Spleen (tissue), 11 donors: Measurements from ENCODE around the gene CDC42EP3. TPM values are rescaled to one million over a fixed set of nuclear protein-coding genes. Genes with fewer than 3 reads are reported as not detected.
A peak's percentile ranks its signal among the peaks of the same experiment; 100 is the strongest.

ENCODE experiments used
- DNase-seq: peaks from one replicate; pipeline ENCODE4 v3.0.0-alpha.2; 2020
- H3K27ac ChIP-seq, 8 donors: fragments of 200-600 bp; sonication (generic) in 7 of 8; 1 replicate in 4 of 8; 2 replicates in 4 of 8; pipeline versions ENCODE4 v1.5.0 to v1.8.0; 2016 to 2021; ENCODE audit warnings: inconsistent platforms in 4 of 8, mild to moderate bottlenecking in 4 of 8, moderate library complexity in 1 of 8
- H3K27me3 ChIP-seq, 7 donors: fragments of 200-600 bp; sonication (generic) in 6 of 7; replicated peaks in 1 of 7; 1 replicate in 4 of 7; 2 replicates in 3 of 7; pipeline versions ENCODE4 v1.5.0 to v1.8.0; 2016 to 2021; ENCODE audit warnings: inconsistent platforms in 3 of 7, mild to moderate bottlenecking in 1 of 7
- H3K36me3 ChIP-seq, 6 donors: fragments of 200-600 bp; sonication (generic) in 5 of 6; 1 replicate in 4 of 6; 2 replicates in 2 of 6; pipeline versions ENCODE4 v1.5.0 to v1.8.0; 2016 to 2021; ENCODE audit warnings: inconsistent platforms in 2 of 6
- H3K4me1 ChIP-seq, 6 donors: fragments of 200-600 bp; sonication (generic) in 5 of 6; 1 replicate in 3 of 6; 2 replicates in 3 of 6; pipeline versions ENCODE4 v1.5.0 to v1.8.0; 2016 to 2021; ENCODE audit warnings: inconsistent platforms in 3 of 6
- H3K4me3 ChIP-seq, 8 donors: fragments of 200-600 bp; sonication (generic) in 7 of 8; 1 replicate in 4 of 8; 2 replicates in 4 of 8; pipeline versions ENCODE4 v1.5.0 to v1.8.0; 2016 to 2021; ENCODE audit warnings: inconsistent platforms in 4 of 8, mild to moderate bottlenecking in 4 of 8, moderate library complexity in 2 of 8
- H3K9me3 ChIP-seq, 8 donors: fragments of 200-600 bp; sonication (generic) in 7 of 8; 1 replicate in 4 of 8; 2 replicates in 4 of 8; pipeline versions ENCODE4 v1.5.0 to v1.8.0; 2016 to 2021; ENCODE audit warnings: inconsistent platforms in 4 of 8
- POLR2A ChIP-seq, 3 donors: fragments of 450-650 bp; IDR thresholded peaks; one replicate each; pipeline ENCODE4 v1.5.1; 2017; ENCODE audit warnings: antibody characterized with exemption in 3 of 3, mild to moderate bottlenecking in 1 of 3
- POLR2AphosphoS5 ChIP-seq, 3 donors: sonication (generic); formaldehyde crosslinking; IDR thresholded peaks; one replicate each; pipeline ENCODE4 v1.5.1; 2017; ENCODE audit warnings: antibody characterized with exemption in 3 of 3
- WGBS, 5 donors: extraction: QIAGEN DNeasy Blood & Tissue Kit in 3 of 5; methylation state at CpG; one replicate each; pipeline versions ENCODE4 v1.1.5 to v1.1.7; 2013 to 2018; 5-methylcytosine and 5-hydroxymethylcytosine counted together
- intact Hi-C: fragments of 100-400 bp; cut with DNase I; formaldehyde crosslinking; loops from one replicate; pipeline ENCODE4 v1.15.0; 2023; ENCODE audit warnings: low total_unique reads
- polyA plus RNA-seq, 3 donors: library from polyadenylated mRNA; stranded (reverse); fragments of 200-250 nt; gene quantifications; one replicate each; pipeline ENCODE4 v1.2.1, GENCODE V29; 2013
- total RNA-seq, 7 donors: library from RNA; depleted of rRNA in 3 of 7; stranded (reverse); fragments of >200 nt in 3 of 7; fragmentation: NEBNext Ultra II Directional in 4 of 7; extraction: Animal tissue kit (Norgen Biotek cat#: 25700) in 4 of 7; gene quantifications; one replicate each; pipeline versions ENCODE4 v1.1.0 to v1.2.1, GENCODE V29; 2016 to 2021
- TF ChIP-seq, protein P1 (sequence below), 11 experiments: fragments of 200-600 bp in 7 of 11; fragments of 450-650 bp in 4 of 11; sonication (generic) in 4 of 11; IDR thresholded peaks in 8 of 11; conservative IDR thresholded peaks in 3 of 11; 1 replicate in 7 of 11; 2 replicates in 4 of 11; pipeline versions ENCODE4 v1.4.0 to v1.8.0; 2016 to 2021; ENCODE audit warnings: antibody characterized with exemption in 11 of 11, inconsistent platforms in 4 of 11, mild to moderate bottlenecking in 1 of 11
- donor health status: healthy with polysubstance abuse.
- donor health status: DM: no; HTN: no; CAD: no; lungs with moderate emphysema.
- donor health status: DM: no; HTN: no; CAD: no.
- donor health status: Bipolar disorder and iron deficiency.
- donor health status: healthy.
- donor health status: DM: no; HTN: no; CAD: no.
- donor health status: DM: yes; HTN: yes; CAD: no.

CDC42EP3 gene
- total and polyA plus RNA-seq, 10 donors, result 9.5 to 57.2 (median 41.2) TPM

DNA sequence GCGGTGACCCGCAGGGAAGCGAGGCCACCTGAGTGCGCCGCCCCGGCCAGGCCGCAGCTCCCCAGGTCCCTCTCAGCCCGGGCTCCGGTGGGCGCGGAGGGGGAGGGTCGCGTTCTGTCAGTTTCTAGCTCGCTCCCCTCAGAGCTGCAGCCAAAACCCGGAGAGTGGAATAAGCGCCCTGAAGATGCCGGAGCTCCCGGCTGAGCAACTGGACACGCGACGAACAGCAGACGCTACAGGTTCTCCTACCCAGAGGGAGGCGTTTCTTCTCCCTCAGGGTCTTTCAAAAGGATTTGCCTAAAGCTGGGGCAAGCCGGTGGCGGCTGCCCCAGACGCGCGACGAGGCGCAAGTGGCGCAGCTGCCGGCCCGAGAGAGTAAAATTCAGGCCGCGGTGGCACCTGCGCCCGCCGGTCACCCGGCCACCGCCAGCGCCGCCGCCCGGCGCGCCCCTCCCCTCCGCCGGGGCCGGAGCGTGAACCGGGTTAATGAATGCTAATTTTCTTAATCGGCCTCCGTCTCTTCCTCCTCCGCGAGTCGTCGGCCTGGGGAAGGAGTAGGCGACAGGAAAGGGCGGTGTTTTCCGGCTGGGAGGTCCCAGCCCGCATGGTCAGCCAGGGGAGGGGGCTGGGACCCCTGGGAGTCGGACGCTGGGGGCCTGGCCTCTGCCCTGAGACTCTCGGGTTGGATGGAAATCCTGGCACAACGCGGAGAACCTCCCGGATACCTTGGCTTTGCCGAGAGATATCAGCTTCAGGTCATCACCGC is 845 bp upstream of the CDC42EP3 start:
- peak; percentile 92 for DNase-seq
- TF ChIP-seq POLR2AphosphoS5 (IDR thresholded peaks at IDR 0.05) (peak in 2 of 3 donors; percentile 59 to 67), POLR2A (IDR thresholded peaks at IDR 0.05) (no peak)
- TF ChIP-seq, protein P1, sequence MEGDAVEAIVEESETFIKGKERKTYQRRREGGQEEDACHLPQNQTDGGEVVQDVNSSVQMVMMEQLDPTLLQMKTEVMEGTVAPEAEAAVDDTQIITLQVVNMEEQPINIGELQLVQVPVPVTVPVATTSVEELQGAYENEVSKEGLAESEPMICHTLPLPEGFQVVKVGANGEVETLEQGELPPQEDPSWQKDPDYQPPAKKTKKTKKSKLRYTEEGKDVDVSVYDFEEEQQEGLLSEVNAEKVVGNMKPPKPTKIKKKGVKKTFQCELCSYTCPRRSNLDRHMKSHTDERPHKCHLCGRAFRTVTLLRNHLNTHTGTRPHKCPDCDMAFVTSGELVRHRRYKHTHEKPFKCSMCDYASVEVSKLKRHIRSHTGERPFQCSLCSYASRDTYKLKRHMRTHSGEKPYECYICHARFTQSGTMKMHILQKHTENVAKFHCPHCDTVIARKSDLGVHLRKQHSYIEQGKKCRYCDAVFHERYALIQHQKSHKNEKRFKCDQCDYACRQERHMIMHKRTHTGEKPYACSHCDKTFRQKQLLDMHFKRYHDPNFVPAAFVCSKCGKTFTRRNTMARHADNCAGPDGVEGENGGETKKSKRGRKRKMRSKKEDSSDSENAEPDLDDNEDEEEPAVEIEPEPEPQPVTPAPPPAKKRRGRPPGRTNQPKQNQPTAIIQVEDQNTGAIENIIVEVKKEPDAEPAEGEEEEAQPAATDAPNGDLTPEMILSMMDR (IDR thresholded peaks at IDR 0.05 in 8 of 11, conservative IDR thresholded peaks at IDR 0.05 in 3 of 11), result no peak
- intact Hi-C loops, result no loop called here
- Histone ChIP-seq H3K4me3 (peak overlapping the region; percentile 82 to 95 (median 90)), H3K27me3 (no peaks in the 10 kb centered on the region), H3K36me3 (peaks cover 0 to 3% (median 0%) of the 10 kb centered on the region in 6 donors), H3K4me1 (peaks cover 12 to 73% (median 49%) of the 10 kb centered on the region in 6 donors), H3K9me3 (no peaks in the 10 kb centered on the region), H3K27ac (peak overlapping the region; percentile 86 to 97 (median 94))
- WGBS, 5 donors, result 0 to 1% (median 1%) methylated on average over 29 to 69 of the region's 69 CpGs

- Histone ChIP-seq H3K27me3 (no peaks in the 10 kb centered on the region), H3K4me1 (peaks cover 12 to 78% (median 54%) of the 10 kb centered on the region in 6 donors), H3K4me3 (peak overlapping the region; percentile 82 to 95 (median 90)), H3K27ac (peak overlapping the region; percentile 86 to 97 (median 94)), H3K9me3 (no peaks in the 10 kb centered on the region), H3K36me3 (peaks cover 0 to 7% (median 2%) of the 10 kb centered on the region in 6 donors)
- intact Hi-C loops, result no loop called here
- 0% methylated on average over 17 to 29 of the region's 29 CpGs for WGBS, 5 donors
- TF ChIP-seq POLR2A (IDR thresholded peaks at IDR 0.05) (no peak), POLR2AphosphoS5 (IDR thresholded peaks at IDR 0.05) (no peak)
- TF ChIP-seq, protein P1 (IDR thresholded peaks at IDR 0.05 in 8 of 11, conservative IDR thresholded peaks at IDR 0.05 in 3 of 11), result no peak
- no peak for DNase-seq
Observed at GRCh38 chr2:37671816-37672103, 318 bp upstream of the CDC42EP3 start.

DNA sequence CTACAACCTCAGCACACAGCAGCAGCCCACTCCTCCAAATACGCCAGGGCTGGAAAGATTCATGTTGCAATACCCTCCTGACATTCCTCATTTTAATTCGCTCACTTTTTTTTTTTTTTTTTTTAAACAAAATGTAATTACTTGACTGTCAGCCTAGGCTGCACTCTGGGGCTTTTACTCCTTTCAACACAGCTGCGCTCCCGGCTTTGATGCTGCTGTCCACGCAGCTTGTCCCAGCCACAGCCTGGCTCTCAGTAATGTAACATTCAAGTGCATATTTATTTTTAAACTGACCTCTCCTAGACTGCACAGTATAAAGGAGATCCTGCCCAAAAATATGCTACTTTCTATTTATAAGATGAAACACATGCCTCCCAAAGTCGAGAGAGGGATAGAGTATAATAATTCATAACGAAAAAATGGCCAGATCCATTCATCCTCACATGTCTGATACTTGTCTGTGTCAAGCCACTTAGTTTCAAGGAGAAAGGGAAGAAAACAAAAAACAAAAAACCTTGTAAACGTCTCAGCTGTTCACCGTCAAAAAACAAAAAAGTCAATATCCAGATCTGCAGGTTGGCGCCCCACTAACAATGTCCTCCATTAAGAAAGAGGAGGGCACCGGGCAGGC is 949 bp downstream of the CDC42EP3 start:
- Histone ChIP-seq H3K4me3 (peak overlapping the region; percentile 82 to 95 (median 90)), H3K9me3 (no peaks in the 10 kb centered on the region), H3K27ac (peak overlapping the region; percentile 86 to 97 (median 94)), H3K36me3 (peaks cover 0 to 8% (median 2%) of the 10 kb centered on the region in 6 donors), H3K4me1 (peaks cover 12 to 85% (median 65%) of the 10 kb centered on the region in 6 donors), H3K27me3 (no peaks in the 10 kb centered on the region)
- intact Hi-C loops, result no loop called here
- no peak for DNase-seq
- WGBS, 5 donors, result 21 to 33% (median 29%) methylated on average over 11 of the region's 11 CpGs
- no peak for TF ChIP-seq POLR2A (IDR thresholded peaks at IDR 0.05)
- TF ChIP-seq, protein P1 (IDR thresholded peaks at IDR 0.05 in 8 of 11, conservative IDR thresholded peaks at IDR 0.05 in 3 of 11), result no peak
- TF ChIP-seq POLR2AphosphoS5 (IDR thresholded peaks at IDR 0.05), result no peak

GRCh38 chr2:37669446-37669845 is 2.0 kb downstream of the CDC42EP3 start:
- Histone ChIP-seq H3K36me3 (peaks cover 0 to 16% (median 2%) of the 10 kb centered on the region in 6 donors), H3K4me1 (peaks cover 17 to 85% (median 67%) of the 10 kb centered on the region in 6 donors), H3K27ac (peak overlapping the region in 6 of 8 donors; percentile 86 to 97 (median 94)), H3K27me3 (no peaks in the 10 kb centered on the region), H3K4me3 (peak overlapping the region; percentile 82 to 95 (median 90)), H3K9me3 (no peaks in the 10 kb centered on the region)
- TF ChIP-seq, protein P1 (IDR thresholded peaks at IDR 0.05 in 8 of 11, conservative IDR thresholded peaks at IDR 0.05 in 3 of 11), result no peak
- TF ChIP-seq POLR2A (IDR thresholded peaks at IDR 0.05), result no peak
- TF ChIP-seq POLR2AphosphoS5 (IDR thresholded peaks at IDR 0.05), result no peak
- DNase-seq, result no peak
- WGBS, 5 donors, result 77 to 87% (median 80%) methylated on average over 3 of the region's 3 CpGs
- intact Hi-C loops, result no loop called here
